GM12878 (cell line): ENCODE data around the gene TEX2. TPM values are rescaled to one million over a fixed set of nuclear protein-coding genes. Genes with fewer than 3 reads are reported as not detected.

ENCODE experiments used
- ATAC-seq: fragments of 200-7000 bp; cut with Tn5 transposase; 3 replicates; pipeline ENCODE4 v1.9.1; 2020; ENCODE audit warnings: mild to moderate bottlenecking, moderate library complexity
- BruUV-seq: library from RNA; stranded (reverse); fragments of 400-500 nt; replicated peaks from 2 replicates; lab custom pipeline; 2021; lab: Mats Ljungman, UMichigan
- CTCF ChIA-PET: fragments of 300-600 bp; sonication (Branson Sonifier 250); formaldehyde crosslinking; extraction: SDS; loops from one replicate; lab custom pipeline; 2021; ENCODE audit warnings: inconsistent platforms; lab: Yijun Ruan, JAX
- POLR2A ChIA-PET: fragments of 350-600 bp; formaldehyde crosslinking; extraction: SDS; loops from one replicate; lab custom pipeline; 2021; ENCODE audit warnings: inconsistent platforms; lab: Charles Lee
- RAD21 ChIA-PET: fragments of 300-600 bp; sonication (Branson Sonifier 250); formaldehyde crosslinking; loops from one replicate; lab custom pipeline; 2023; ENCODE audit warnings: antibody characterized with exemption; ENCODE audit not compliant: unreplicated experiment; lab: Charles Lee
- SMC1A ChIA-PET: fragments of 300-600 bp; sonication (Branson Sonifier 250); formaldehyde crosslinking; loops from one replicate; lab custom pipeline; 2023; ENCODE audit not compliant: unreplicated experiment, uncharacterized antibody; lab: Charles Lee
- DNase-seq: peaks from one replicate; pipeline ENCODE4 v3.0.0-alpha.2; 2011; ENCODE audit warnings: low read depth, low spot score
- FAIRE-seq: peaks from 3 replicates; lab custom pipeline; 2011; peaks lifted over from hg19 to GRCh38; lab: Jason Lieb, UNC
- H2AFZ ChIP-seq: 2 replicates; pipeline ENCODE4 v1.6.0; 2011; ENCODE audit warnings: low read depth, low read length, control low read depth; ENCODE audit not compliant: control insufficient read depth
- H3K27ac ChIP-seq: 2 replicates; pipeline ENCODE4 v1.5.1; 2011; ENCODE audit warnings: control low read depth; ENCODE audit not compliant: control insufficient read depth, insufficient read depth
- H3K27me3 ChIP-seq, 2 experiments: replicated peaks in 1 of 2; 2 replicates each; pipeline versions ENCODE4 v1.6.0 to v1.6.1; 2011; ENCODE audit warnings: low read length in 1 of 2; ENCODE audit not compliant: control insufficient read depth in 2 of 2, insufficient read depth in 2 of 2
- H3K36me3 ChIP-seq, 2 experiments: 2 replicates each; pipeline ENCODE4 v1.5.1; 2011; ENCODE audit warnings: low read length in 1 of 2; ENCODE audit not compliant: control insufficient read depth in 2 of 2, insufficient read depth in 2 of 2
- H3K4me1 ChIP-seq: 2 replicates; pipeline ENCODE4 v1.6.1; 2011; ENCODE audit warnings: mild to moderate bottlenecking, low read length, moderate library complexity, mixed read lengths; ENCODE audit not compliant: control insufficient read depth, insufficient read depth
- H3K4me2 ChIP-seq: 2 replicates; pipeline ENCODE4 v1.6.0; 2011; ENCODE audit warnings: control low read depth; ENCODE audit not compliant: control insufficient read depth, insufficient read depth
- H3K4me3 ChIP-seq: fragments of 200-600 bp; sonication (generic); 2 replicates; pipeline ENCODE4 v1.5.1; 2016
- H3K79me2 ChIP-seq: 2 replicates; pipeline ENCODE4 v1.6.0; 2011; ENCODE audit warnings: low read length; ENCODE audit not compliant: control insufficient read depth, insufficient read depth
- H3K9ac ChIP-seq: 2 replicates; pipeline ENCODE4 v1.8.0; 2011; ENCODE audit warnings: low read length, control low read depth, mixed read lengths; ENCODE audit not compliant: control insufficient read depth, insufficient read depth
- H3K9me3 ChIP-seq: replicated peaks from 3 replicates; pipeline ENCODE4 v1.5.1; 2011; ENCODE audit warnings: mild to moderate bottlenecking, low read length; ENCODE audit not compliant: control insufficient read depth, insufficient read depth
- H4K20me1 ChIP-seq: 2 replicates; pipeline ENCODE4 v1.6.0; 2011; ENCODE audit not compliant: control insufficient read depth, insufficient read depth
- CBFB ChIP-seq: IDR thresholded peaks from 2 replicates; pipeline ENCODE4 v1.6.1; 2016; ENCODE audit warnings: antibody characterized with exemption, low read depth
- CHD1 ChIP-seq: IDR thresholded peaks from 2 replicates; pipeline ENCODE4 v1.6.1; 2012; ENCODE audit warnings: low read depth, low read length, improper control_type of control experiment
- CHD2 ChIP-seq: IDR thresholded peaks from 2 replicates; pipeline ENCODE4 v1.6.1; 2011; ENCODE audit warnings: low read depth, low read length, improper control_type of control experiment, borderline replicate concordance
- E2F8 ChIP-seq: fragments of 450-650 bp; IDR thresholded peaks from 2 replicates; pipeline ENCODE4 v1.6.1; 2018; ENCODE audit warnings: mild to moderate bottlenecking, low read depth, moderate library complexity; ENCODE audit not compliant: partially characterized antibody
- EZH2 ChIP-seq: IDR thresholded peaks from 2 replicates; pipeline ENCODE4 v1.6.1; 2012; ENCODE audit warnings: low read depth, mild to moderate bottlenecking, control low read depth, inconsistent platforms, low read length, borderline replicate concordance; ENCODE audit not compliant: control insufficient read depth
- IRF3 ChIP-seq: fragments of 450-650 bp; IDR thresholded peaks from 2 replicates; pipeline ENCODE4 v1.6.1; 2014; ENCODE audit warnings: mild to moderate bottlenecking
- NFYA ChIP-seq: IDR thresholded peaks from 2 replicates; pipeline ENCODE4 v1.6.1; 2011; ENCODE audit warnings: low read depth, mild to moderate bottlenecking, low read length, improper control_type of control experiment, borderline replicate concordance
- PKNOX1 ChIP-seq: fragments of 450-650 bp; IDR thresholded peaks from 2 replicates; pipeline ENCODE4 v1.6.1; 2016; ENCODE audit warnings: mild to moderate bottlenecking
- POLR2AphosphoS5 ChIP-seq: IDR thresholded peaks from 2 replicates; pipeline ENCODE4 v1.6.1; 2011; ENCODE audit warnings: mild to moderate bottlenecking, low read length, inconsistent platforms
- RAD51 ChIP-seq: fragments of 450-650 bp; IDR thresholded peaks from 2 replicates; pipeline ENCODE4 v1.6.1; 2016; ENCODE audit warnings: moderate library complexity, mild to moderate bottlenecking, inconsistent platforms
- RELB ChIP-seq: fragments of 450-650 bp; IDR thresholded peaks from 2 replicates; pipeline ENCODE4 v1.6.1; 2017; ENCODE audit warnings: low read depth, mild to moderate bottlenecking, moderate library complexity
- SMAD5 ChIP-seq: IDR thresholded peaks from 2 replicates; pipeline ENCODE4 v1.6.1; 2016; ENCODE audit warnings: antibody characterized with exemption, low read depth
- ZBED1 ChIP-seq: IDR thresholded peaks from 2 replicates; pipeline ENCODE4 v1.6.1; 2016; ENCODE audit warnings: borderline replicate concordance
- ZNF622 ChIP-seq: fragments of 450-650 bp; IDR thresholded peaks from 2 replicates; pipeline ENCODE4 v1.6.1; 2017; ENCODE audit warnings: mild to moderate bottlenecking, inconsistent platforms
- WGBS: methylation state at CpG from one replicate; pipeline ENCODE4 v1.1.6; 2016; ENCODE audit warnings: low lambda C conversion rate; ENCODE audit not compliant: insufficient replicate concordance, insufficient coverage; ENCODE audit errors: missing lambda C conversion rate; 5-methylcytosine and 5-hydroxymethylcytosine counted together
- in situ Hi-C: fragments of 300-500 bp; cut with MboI; formaldehyde crosslinking; loops from 9 replicates; pipeline ENCODE4 v1.14.3; 2018; ENCODE audit warnings: mixed read lengths
- intact Hi-C: fragments of 100-400 bp; cut with micrococcal nuclease; formaldehyde crosslinking; loops from one replicate; pipeline ENCODE4 v1.14.2; 2022; ENCODE audit not compliant: unreplicated experiment
- polyA plus RNA-seq, 11 experiments: library from polyadenylated mRNA; depleted of rRNA in 4 of 11; unstranded in 6 of 11; stranded (reverse) in 5 of 11; fragments of >200 nt; fragmentation: Nextera tagmentation in 4 of 11; fragmentation: Illumina TruSeq in 1 of 11; extraction: Ambion mirVana in 4 of 11; extraction: Trizol in 1 of 11; gene quantifications; 1 replicate in 1 of 11; 2 replicates in 10 of 11; pipeline versions ENCODE4 v1.2.1 to v1.2.3, GENCODE V29; 2011 to 2016; ENCODE audit warnings: inconsistent platforms in 2 of 11, missing spikeins in 2 of 11, low read depth in 1 of 11
- total RNA-seq, 4 experiments: library from RNA; depleted of rRNA in 3 of 4; stranded (reverse); fragments of >200 nt in 3 of 4; fragmentation: Illumina TruSeq in 1 of 4; extraction: Trizol in 1 of 4; gene quantifications; 2 replicates each; pipeline versions ENCODE4 v1.2.1 to v1.2.3, GENCODE V29; 2013 to 2021

The TEX2 gene
- total and polyA plus RNA-seq, 10 of the 15 experiments (the other 5 are each of a cell fraction or from before 2014, with no cell fraction given), result 3.8 to 19.9 (median 15.8) TPM

GRCh38 chr17:64150237-64151015 is 112.6 kb downstream of the TEX2 start:
- Histone ChIP-seq H3K4me2 (no peak overlapping the region), H3K27me3 (no peaks in the 10 kb centered on the region), H3K36me3 (peaks cover 3 to 12% of the 10 kb centered on the region in 2 experiments), H3K4me1 (peaks cover 3% of the 10 kb centered on the region; the same call in 1 of the 2 replicates), H3K79me2 (peaks cover 20% of the 10 kb centered on the region), H2AFZ (no peak overlapping the region), H3K9ac (no peak overlapping the region), H4K20me1 (no peaks in the 10 kb centered on the region), H3K4me3 (no peak overlapping the region), H3K9me3 (no peaks in the 10 kb centered on the region), H3K27ac (no peak overlapping the region)
- intact Hi-C loops, result no loop called here
- 80% methylated on average over 4 of the region's 5 CpGs for WGBS
- no peak for ATAC-seq
- in situ Hi-C loops, result no loop called here
- SMC1A ChIA-PET, result interaction anchor here (1.0 to 3.5 kb wide), 5 partner anchors 9 to 132 kb away, joined by 3 to 20 read pairs (median 4); no protein-coding TSS in a partner anchor
- POLR2A ChIA-PET, result interaction anchor here (0.5 to 1.2 kb wide), 4 partner anchors 9 to 228 kb away, joined by 3 to 6 read pairs (median 4); no protein-coding TSS in a partner anchor
- DNase-seq, result no peak
- no peak for FAIRE-seq
- CTCF ChIA-PET, result interaction anchor here (0.7 to 3.9 kb wide), 3 partner anchors 120 to 231 kb away, joined by 3 to 30 read pairs (median 3); no protein-coding TSS in a partner anchor
- BruUV-seq, result no TSS peak
- RAD21 ChIA-PET, result interaction anchor here (1.3 to 3.9 kb wide), 2 partner anchors 129 to 132 kb away, joined by 4 to 20 read pairs; no protein-coding TSS in a partner anchor
- TF ChIP-seq E2F8 (no peak), IRF3 (no peak), EZH2 (no peak), SMAD5 (no peak), CBFB (no peak), RAD51 (no peak), PKNOX1 (no peak), NFYA (no peak), ZBED1 (no peak), CHD2 (no peak), RELB (no peak), CHD1 (no peak), POLR2AphosphoS5 (no peak), ZNF622 (no peak)
